GM12801 (cell line): ENCODE results near the gene C10orf53.

ENCODE experiments used
- TF ChIP-seq, protein P1 (sequence below): IDR thresholded peaks from one replicate; pipeline ENCODE4 v1.5.1; 2011; ENCODE audit warnings: control low read depth; ENCODE audit not compliant: insufficient read length; ENCODE audit errors: extremely low read depth

Gene C10orf53

GRCh38 chr10:49686651-49687050, 7.2 kb downstream of the C10orf53 start:
- TF ChIP-seq, protein P1, sequence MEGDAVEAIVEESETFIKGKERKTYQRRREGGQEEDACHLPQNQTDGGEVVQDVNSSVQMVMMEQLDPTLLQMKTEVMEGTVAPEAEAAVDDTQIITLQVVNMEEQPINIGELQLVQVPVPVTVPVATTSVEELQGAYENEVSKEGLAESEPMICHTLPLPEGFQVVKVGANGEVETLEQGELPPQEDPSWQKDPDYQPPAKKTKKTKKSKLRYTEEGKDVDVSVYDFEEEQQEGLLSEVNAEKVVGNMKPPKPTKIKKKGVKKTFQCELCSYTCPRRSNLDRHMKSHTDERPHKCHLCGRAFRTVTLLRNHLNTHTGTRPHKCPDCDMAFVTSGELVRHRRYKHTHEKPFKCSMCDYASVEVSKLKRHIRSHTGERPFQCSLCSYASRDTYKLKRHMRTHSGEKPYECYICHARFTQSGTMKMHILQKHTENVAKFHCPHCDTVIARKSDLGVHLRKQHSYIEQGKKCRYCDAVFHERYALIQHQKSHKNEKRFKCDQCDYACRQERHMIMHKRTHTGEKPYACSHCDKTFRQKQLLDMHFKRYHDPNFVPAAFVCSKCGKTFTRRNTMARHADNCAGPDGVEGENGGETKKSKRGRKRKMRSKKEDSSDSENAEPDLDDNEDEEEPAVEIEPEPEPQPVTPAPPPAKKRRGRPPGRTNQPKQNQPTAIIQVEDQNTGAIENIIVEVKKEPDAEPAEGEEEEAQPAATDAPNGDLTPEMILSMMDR, result no peak

GRCh38 chr10:49688261-49688846, 8.9 kb downstream of the C10orf53 start:
- TF ChIP-seq, protein P1, result no peak

GRCh38 chr10:49688920-49689319, 9.5 kb downstream of the C10orf53 start:
- TF ChIP-seq, protein P1, result no peak

DNA sequence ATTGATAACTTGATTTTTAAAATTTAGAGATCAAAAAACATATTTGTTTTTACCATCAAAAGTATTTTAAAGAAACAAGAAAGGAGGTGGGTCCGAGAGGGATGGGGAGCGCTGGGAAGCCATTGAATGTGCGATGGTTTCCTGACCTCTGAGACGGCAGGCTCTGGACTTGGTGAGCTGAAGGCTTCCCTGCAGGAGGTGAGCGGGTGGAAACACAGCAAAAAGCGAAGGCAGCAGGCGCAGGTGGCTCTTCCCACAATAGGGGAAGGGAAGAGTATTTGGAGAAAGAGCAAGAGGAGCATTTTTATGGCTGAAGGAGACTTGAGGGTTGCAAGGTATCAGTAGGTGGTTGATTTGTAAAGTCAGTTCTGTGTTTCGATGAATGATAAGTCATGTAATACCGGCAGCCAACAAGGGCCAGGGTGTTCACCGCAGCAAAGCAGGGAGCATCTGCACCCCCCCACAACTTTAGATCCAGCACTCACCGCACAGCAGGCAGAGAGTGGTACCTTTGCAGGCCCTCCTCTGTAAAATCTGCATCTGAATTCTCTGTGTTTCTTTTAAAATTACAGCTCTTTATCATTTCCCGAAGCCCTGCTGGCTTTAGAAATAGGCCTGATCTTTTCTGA, 10.5 kb downstream of the C10orf53 start:
- TF ChIP-seq, protein P1, result no peak

GRCh38 chr10:49690698-49691356, 11.4 kb downstream of the C10orf53 start:
- TF ChIP-seq, protein P1, result no peak

- TF ChIP-seq, protein P1, result no peak
Measured at GRCh38 chr10:49691588-49691987, 12.1 kb downstream of the C10orf53 start.

- TF ChIP-seq, protein P1, result no peak
Measured at GRCh38 chr10:49694466-49694865, 15.0 kb downstream of the C10orf53 start.
